ENCODE measurements around the gene SPTSSB. TPM values are rescaled to one million over a fixed set of nuclear protein-coding genes. Genes with fewer than 3 reads are reported as not detected.

SPTSSB gene
- total and polyA plus RNA-seq, 4 donors: under 0.01 to 1.0 (median 0.05) TPM

GRCh38 chr3:161401389-161401788, 30.1 kb upstream of the SPTSSB start (continued):
- TF ChIP-seq, protein P1, sequence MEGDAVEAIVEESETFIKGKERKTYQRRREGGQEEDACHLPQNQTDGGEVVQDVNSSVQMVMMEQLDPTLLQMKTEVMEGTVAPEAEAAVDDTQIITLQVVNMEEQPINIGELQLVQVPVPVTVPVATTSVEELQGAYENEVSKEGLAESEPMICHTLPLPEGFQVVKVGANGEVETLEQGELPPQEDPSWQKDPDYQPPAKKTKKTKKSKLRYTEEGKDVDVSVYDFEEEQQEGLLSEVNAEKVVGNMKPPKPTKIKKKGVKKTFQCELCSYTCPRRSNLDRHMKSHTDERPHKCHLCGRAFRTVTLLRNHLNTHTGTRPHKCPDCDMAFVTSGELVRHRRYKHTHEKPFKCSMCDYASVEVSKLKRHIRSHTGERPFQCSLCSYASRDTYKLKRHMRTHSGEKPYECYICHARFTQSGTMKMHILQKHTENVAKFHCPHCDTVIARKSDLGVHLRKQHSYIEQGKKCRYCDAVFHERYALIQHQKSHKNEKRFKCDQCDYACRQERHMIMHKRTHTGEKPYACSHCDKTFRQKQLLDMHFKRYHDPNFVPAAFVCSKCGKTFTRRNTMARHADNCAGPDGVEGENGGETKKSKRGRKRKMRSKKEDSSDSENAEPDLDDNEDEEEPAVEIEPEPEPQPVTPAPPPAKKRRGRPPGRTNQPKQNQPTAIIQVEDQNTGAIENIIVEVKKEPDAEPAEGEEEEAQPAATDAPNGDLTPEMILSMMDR (IDR thresholded peaks at IDR 0.05; ENCODE audit: low read depth, low read length, missing input control): no peak
- no peak for TF ChIP-seq ZBTB33 (IDR thresholded peaks at IDR 0.05)

- no peaks in the 10 kb centered on the region for H3K36me3 ChIP-seq (ENCODE audit: control insufficient read depth in 4 of 4, insufficient read depth in 3 of 4, low read depth in 1 of 4, low read length in 3 of 4)
- 52% methylated on average over 4 of the region's 4 CpGs for WGBS
- H3K27me3 ChIP-seq (ENCODE audit: control insufficient read depth in 4 of 4, insufficient read depth in 4 of 4, low read length in 3 of 4): no peaks in the 10 kb centered on the region
- no peak overlapping the region for H3K9ac ChIP-seq (ENCODE audit: low read depth in 1 of 2, low read length in 2 of 2)
- DNase-seq (ENCODE audit: low spot score): no peak
- H3K9me3 ChIP-seq (ENCODE audit: control insufficient read depth in 4 of 4, low read length in 3 of 4): no peaks in the 10 kb centered on the region
- H3K27ac ChIP-seq (ENCODE audit: low read depth in 1 of 2, low read length in 2 of 2): no peak overlapping the region
- H3K4me3 ChIP-seq (ENCODE audit: low read depth in 1 of 3, low read length in 3 of 3): no peak overlapping the region
- peaks cover 0 to 8% (median 2%) of the 10 kb centered on the region in 4 donors for H3K4me1 ChIP-seq (ENCODE audit: control insufficient read depth in 4 of 4, insufficient read depth in 4 of 4, low read length in 3 of 4)
- peak; percentile 22 to 52 for TF ChIP-seq HNF4A (conservative IDR thresholded peaks at IDR 0.05)
- no peak for TF ChIP-seq YY1 (IDR thresholded peaks at IDR 0.05)
These were observed 29.3 kb upstream of the SPTSSB start for GRCh38 chr3:161400650-161401049.

DNA sequence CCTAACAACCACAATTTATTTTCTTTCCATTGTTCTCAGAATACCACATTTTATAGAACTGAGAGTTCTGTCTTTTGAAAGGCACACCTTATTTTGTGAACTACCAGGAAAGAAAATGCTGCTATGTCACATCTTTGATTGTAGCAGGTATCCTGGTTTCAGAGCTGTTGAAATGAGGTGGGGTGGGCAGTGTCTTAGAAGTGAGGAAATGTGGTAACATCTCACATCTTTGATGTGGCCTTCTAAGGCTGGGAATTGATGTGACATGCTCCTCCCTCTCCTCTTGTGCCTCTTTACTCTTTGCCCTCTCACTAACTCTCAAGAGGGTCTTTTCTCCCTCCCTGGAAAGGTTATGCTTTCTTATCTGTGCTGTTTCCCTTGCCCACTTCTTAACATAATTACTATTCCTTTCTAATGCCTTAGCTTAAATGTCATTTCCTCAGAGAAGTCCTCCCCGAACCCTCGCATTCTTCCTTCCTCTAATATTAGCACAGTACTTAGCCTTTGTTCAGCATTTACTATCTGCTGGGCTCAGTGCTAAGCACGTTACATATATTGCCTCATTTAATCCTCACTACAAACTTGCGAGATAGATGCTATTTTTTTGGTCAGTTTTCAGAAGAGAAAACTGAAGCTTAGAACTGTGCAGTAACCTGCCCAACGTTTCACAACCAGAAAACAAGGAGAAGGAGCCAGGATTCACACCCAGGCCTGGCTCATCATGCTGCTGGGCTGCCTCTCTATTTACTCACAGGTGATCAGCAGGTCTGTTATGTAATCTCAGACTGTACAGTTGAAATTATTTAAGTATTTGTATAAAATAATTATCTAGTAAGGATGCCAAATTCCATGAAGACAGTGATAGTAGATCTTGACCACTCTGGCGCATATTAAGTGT, 24.0 kb upstream of the SPTSSB start:
- H3K4me1 ChIP-seq (ENCODE audit: control insufficient read depth in 4 of 4, insufficient read depth in 4 of 4, low read length in 3 of 4): peaks cover 0 to 11% (median 4%) of the 10 kb centered on the region in 4 donors
- no peaks in the 10 kb centered on the region for H3K36me3 ChIP-seq (ENCODE audit: control insufficient read depth in 4 of 4, insufficient read depth in 3 of 4, low read depth in 1 of 4, low read length in 3 of 4)
- no peaks in the 10 kb centered on the region for H3K27me3 ChIP-seq (ENCODE audit: control insufficient read depth in 4 of 4, insufficient read depth in 4 of 4, low read length in 3 of 4)
- no peak for DNase-seq (ENCODE audit: low spot score)
- H3K9ac ChIP-seq (ENCODE audit: low read depth in 1 of 2, low read length in 2 of 2): no peak overlapping the region
- H3K4me3 ChIP-seq (ENCODE audit: low read depth in 1 of 3, low read length in 3 of 3): no peak overlapping the region
- WGBS: 61% methylated on average over 6 of the region's 6 CpGs
- no peaks in the 10 kb centered on the region for H3K9me3 ChIP-seq (ENCODE audit: control insufficient read depth in 4 of 4, low read length in 3 of 4)
- H3K27ac ChIP-seq (ENCODE audit: low read depth in 1 of 2, low read length in 2 of 2): no peak overlapping the region
- TF ChIP-seq, protein P2, sequence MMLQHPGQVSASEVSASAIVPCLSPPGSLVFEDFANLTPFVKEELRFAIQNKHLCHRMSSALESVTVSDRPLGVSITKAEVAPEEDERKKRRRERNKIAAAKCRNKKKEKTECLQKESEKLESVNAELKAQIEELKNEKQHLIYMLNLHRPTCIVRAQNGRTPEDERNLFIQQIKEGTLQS (IDR thresholded peaks at IDR 0.05): no peak
- TF ChIP-seq GABPA (IDR thresholded peaks at IDR 0.05 in 1 of 2, conservative IDR thresholded peaks at IDR 0.05 in 1 of 2) (no peak), SP1 (IDR thresholded peaks at IDR 0.05) (no peak), FOXA1 (IDR thresholded peaks at IDR 0.05) (no peak)
- TF ChIP-seq, protein P1 (IDR thresholded peaks at IDR 0.05; ENCODE audit: low read depth, low read length, missing input control): no peak

Measured in liver (tissue), 9 donors.